T-helper 2 cell treated with Interferon-gamma antibody and Interleukin-4, amounts not matched to agents 100 ng/mL and 5 ng/mL, for 36 hours (primary cell): ENCODE results near the gene C11orf87. TPM values are rescaled to one million over a fixed set of nuclear protein-coding genes. Genes with fewer than 3 reads are reported as not detected.

ENCODE experiments used
- intact Hi-C: fragments of 100-400 bp; cut with micrococcal nuclease; formaldehyde crosslinking; loops from one replicate; pipeline ENCODE4 v1.15.1; 2023
- total RNA-seq: library from RNA; stranded (reverse); gene quantifications from 2 replicates; pipeline ENCODE4 v1.2.3, GENCODE V29; 2022

The C11orf87 gene
- total RNA-seq, 1 donor from 2014 or later = not detected

GRCh38 chr11:109439684-109440083 is 17.7 kb downstream of the C11orf87 start:
- intact Hi-C loops = no loop called here

- intact Hi-C loops = no loop called here
These were observed 21.1 kb downstream of the C11orf87 start for GRCh38 chr11:109443052-109443451.

GRCh38 chr11:109454857-109455256 is 32.9 kb downstream of the C11orf87 start:
- intact Hi-C loops = no loop called here
